SK-N-SH treated with all-trans-retinoic acid at 6 μM for 48 hours (cell line): ENCODE results near the gene ELAC1.

Experiments
- ATAC-seq: fragments of 200-7000 bp; cut with Tn5 transposase; 3 replicates; pipeline ENCODE4 v1.9.1; 2020; ENCODE audit warnings: mild to moderate bottlenecking, moderate library complexity
- ARNTL ChIP-seq: fragments of 450-650 bp; formaldehyde crosslinking; IDR thresholded peaks from 2 replicates; pipeline ENCODE4 v1.5.0; 2020; ENCODE audit warnings: low read depth, mild to moderate bottlenecking, moderate library complexity, borderline replicate concordance
- BACH2 ChIP-seq: fragments of 250-450 bp; sonication (Bioruptor Pico); IDR thresholded peaks from 2 replicates; pipeline ENCODE4 v1.9.0; 2021; ENCODE audit warnings: mild to moderate bottlenecking, borderline replicate concordance
- CREB5 ChIP-seq: fragments of 250-450 bp; sonication (Bioruptor Pico); IDR thresholded peaks from 2 replicates; pipeline ENCODE4 v1.5.1; 2020; ENCODE audit warnings: low read depth, mild to moderate bottlenecking, moderate library complexity
- CSDC2 ChIP-seq: fragments of 250-450 bp; sonication (Bioruptor Pico); IDR thresholded peaks from 2 replicates; pipeline ENCODE4 v1.5.0; 2020; ENCODE audit warnings: mild to moderate bottlenecking, moderate library complexity
- CSRNP3 ChIP-seq: fragments of 250-450 bp; sonication (Bioruptor Pico); IDR thresholded peaks from 2 replicates; pipeline ENCODE4 v1.5.1; 2021; ENCODE audit warnings: mild to moderate bottlenecking, moderate library complexity
- ESRRG ChIP-seq: fragments of 250-450 bp; sonication (Bioruptor Pico); IDR thresholded peaks from 2 replicates; pipeline ENCODE4 v1.6.1; 2021; ENCODE audit warnings: mild to moderate bottlenecking
- GLIS3 ChIP-seq: fragments of 250-450 bp; sonication (Bioruptor Pico); IDR thresholded peaks from 2 replicates; pipeline ENCODE4 v1.5.0; 2020; ENCODE audit warnings: mild to moderate bottlenecking, moderate library complexity
- OSR1 ChIP-seq: fragments of 250-450 bp; sonication (Bioruptor Pico); IDR thresholded peaks from 2 replicates; pipeline ENCODE4 v1.8.0; 2022; ENCODE audit warnings: moderate library complexity, mild to moderate bottlenecking, inconsistent platforms
- POU6F1 ChIP-seq: fragments of 250-450 bp; sonication (Bioruptor Pico); IDR thresholded peaks from 2 replicates; pipeline ENCODE4 v1.8.0; 2021; ENCODE audit warnings: low read depth, mild to moderate bottlenecking, moderate library complexity, borderline replicate concordance
- PPARA ChIP-seq: fragments of 250-450 bp; sonication (Bioruptor Pico); IDR thresholded peaks from 2 replicates; pipeline ENCODE4 v1.5.0; 2020; ENCODE audit warnings: mild to moderate bottlenecking, borderline replicate concordance
- RARB ChIP-seq: fragments of 250-450 bp; sonication (Bioruptor Pico); IDR thresholded peaks from 2 replicates; pipeline ENCODE4 v1.8.0; 2021; ENCODE audit warnings: mild to moderate bottlenecking, moderate library complexity
- SNAI2 ChIP-seq: fragments of 250-450 bp; sonication (Bioruptor Pico); IDR thresholded peaks from 2 replicates; pipeline ENCODE4 v1.5.0; 2020; ENCODE audit warnings: mild to moderate bottlenecking, moderate library complexity
- TCF4 ChIP-seq: fragments of 250-450 bp; sonication (Bioruptor Pico); IDR thresholded peaks from 2 replicates; pipeline ENCODE4 v1.8.0; 2021; ENCODE audit warnings: mild to moderate bottlenecking, moderate library complexity, borderline replicate concordance
- TOX ChIP-seq: fragments of 250-450 bp; sonication (Bioruptor Pico); IDR thresholded peaks from 2 replicates; pipeline ENCODE4 v1.8.0; 2021; ENCODE audit warnings: mild to moderate bottlenecking, moderate library complexity, borderline replicate concordance
- TSHZ2 ChIP-seq: fragments of 250-450 bp; sonication (Bioruptor Pico); IDR thresholded peaks from 2 replicates; pipeline ENCODE4 v1.5.0; 2020; ENCODE audit warnings: mild to moderate bottlenecking, moderate library complexity
- ZC3H10 ChIP-seq: fragments of 250-450 bp; sonication (Bioruptor Pico); IDR thresholded peaks from 2 replicates; pipeline ENCODE4 v1.5.1; 2021; ENCODE audit warnings: mild to moderate bottlenecking, moderate library complexity
- ZFP30 ChIP-seq: fragments of 450-650 bp; formaldehyde crosslinking; IDR thresholded peaks from 2 replicates; pipeline ENCODE4 v1.5.0; 2022; ENCODE audit warnings: mild to moderate bottlenecking, moderate library complexity
- ZNF565 ChIP-seq: fragments of 450-650 bp; formaldehyde crosslinking; conservative IDR thresholded peaks from 2 replicates; pipeline ENCODE4 v1.5.0; 2020; ENCODE audit warnings: low read depth, mild to moderate bottlenecking, moderate library complexity
- ZNF70 ChIP-seq: fragments of 450-650 bp; formaldehyde crosslinking; IDR thresholded peaks from 2 replicates; pipeline ENCODE4 v1.5.0; 2020; ENCODE audit warnings: mild to moderate bottlenecking, moderate library complexity
- ZNF8 ChIP-seq: fragments of 450-650 bp; formaldehyde crosslinking; IDR thresholded peaks from 2 replicates; pipeline ENCODE4 v1.5.0; 2020; ENCODE audit warnings: mild to moderate bottlenecking, moderate library complexity

ELAC1 gene

GRCh38 chr18:50924372-50924771 lies 43.5 kb upstream of the ELAC1 start:
- TF ChIP-seq GLIS3 (CRISPR knock-in tag) (no peak), CSRNP3 (CRISPR knock-in tag) (no peak), SNAI2 (CRISPR knock-in tag) (no peak), ARNTL (CRISPR knock-in tag) (no peak), CSDC2 (no peak), OSR1 (no peak), PPARA (no peak), ESRRG (CRISPR knock-in tag) (no peak)
- no peak for ATAC-seq

GRCh38 chr18:50926521-50926920 lies 41.3 kb upstream of the ELAC1 start:
- ATAC-seq, result no peak
- TF ChIP-seq ZNF70 (CRISPR knock-in tag), result no peak
- no peak for TF ChIP-seq PPARA
- peak; percentile 100 for TF ChIP-seq ZFP30 (CRISPR knock-in tag)
- 0 out of 2 replicates have a peak, but pooled peaks have one; percentile 13 for TF ChIP-seq ZNF8 (CRISPR knock-in tag)
- TF ChIP-seq CSRNP3 (CRISPR knock-in tag), result no peak
- no peak for TF ChIP-seq ARNTL (CRISPR knock-in tag)

- no peak for ATAC-seq
- TF ChIP-seq ZNF565 (no peak), SNAI2 (CRISPR knock-in tag) (no peak), ZNF70 (CRISPR knock-in tag) (no peak), ZC3H10 (CRISPR knock-in tag) (no peak), CREB5 (CRISPR knock-in tag) (no peak), TCF4 (CRISPR knock-in tag) (no peak), RARB (CRISPR knock-in tag) (no peak), CSDC2 (no peak)
- TF ChIP-seq, all 23 proteins: peak for 0
These were observed 39.3 kb upstream of the ELAC1 start for GRCh38 chr18:50928551-50928950.

- no peak for ATAC-seq
- TF ChIP-seq TCF4 (CRISPR knock-in tag) (no peak), ARNTL (CRISPR knock-in tag) (no peak), ZFP30 (CRISPR knock-in tag) (no peak), TSHZ2 (CRISPR knock-in tag) (no peak), BACH2 (CRISPR knock-in tag) (no peak), ZNF70 (CRISPR knock-in tag) (no peak)
These were observed 34.2 kb upstream of the ELAC1 start for GRCh38 chr18:50933684-50934083.

GRCh38 chr18:50934545-50935211 lies 33.2 kb upstream of the ELAC1 start:
- TF ChIP-seq ZNF565 (no peak), TOX (CRISPR knock-in tag) (no peak), CSDC2 (no peak), POU6F1 (no peak)
- no peak for ATAC-seq
